Measurements from ENCODE around the gene UNC45A. TPM values are rescaled to one million over a fixed set of nuclear protein-coding genes. Genes with fewer than 3 reads are reported as not detected.

The UNC45A gene
- total RNA-seq, 1 donor from 2014 or later, result 70.9 TPM

GRCh38 chr15:90998737-90999136, 63.7 kb downstream of the UNC45A start:
- H3K27me3 Mint-ChIP-seq (ENCODE audit: low read depth), result no peaks in the 10 kb centered on the region
- H3K27ac Mint-ChIP-seq (ENCODE audit: unreplicated experiment), result no peak overlapping the region
- peaks cover 27% of the 10 kb centered on the region for H3K36me3 Mint-ChIP-seq (ENCODE audit: low read depth)
- DNase-seq (ENCODE audit: low spot score), result no peak
- TF ChIP-seq CTCF (IDR thresholded peaks at IDR 0.05), result no peak
- peaks cover 9% of the 10 kb centered on the region for H3K4me1 Mint-ChIP-seq (ENCODE audit: low read depth)
- H3K4me3 Mint-ChIP-seq (ENCODE audit: unreplicated experiment), result no peak overlapping the region
- no peaks in the 10 kb centered on the region for H3K9me3 Mint-ChIP-seq (ENCODE audit: low read depth)

GRCh38 chr15:91001209-91001608, 66.1 kb downstream of the UNC45A start:
- Mint-ChIP-seq H3K36me3 (ENCODE audit: low read depth) (peaks cover 30% of the 10 kb centered on the region), H3K27me3 (ENCODE audit: low read depth) (no peaks in the 10 kb centered on the region), H3K27ac (ENCODE audit: unreplicated experiment) (no peak overlapping the region), H3K9me3 (ENCODE audit: low read depth) (no peaks in the 10 kb centered on the region), H3K4me3 (ENCODE audit: unreplicated experiment) (no peak overlapping the region), H3K4me1 (ENCODE audit: low read depth) (no peaks in the 10 kb centered on the region)
- no peak for TF ChIP-seq CTCF (IDR thresholded peaks at IDR 0.05)
- no peak for DNase-seq (ENCODE audit: low spot score)

Other genes with a start within 250 kb of the UNC45A start
- 2.3 to 4.1 TPM (median 3.5 TPM) in 3 replicates for gene BLM, start 217.9 kb upstream of the UNC45A start, total RNA-seq
- gene FURIN, start 66.7 kb upstream of the UNC45A start, total RNA-seq, result 66.2 to 118 TPM (median 71.1 TPM) in 3 replicates
- gene FES, start 50.8 kb upstream of the UNC45A start, total RNA-seq, result 2.4 to 2.7 TPM (median 2.4 TPM) in 3 replicates
- gene MAN2A2, start 32.0 kb upstream of the UNC45A start, total RNA-seq, result 49.4 to 57.0 TPM (median 51.4 TPM) in 3 replicates
- gene HDDC3, start 2.7 kb upstream of the UNC45A start, total RNA-seq, result 10.5 to 12.2 TPM (median 10.8 TPM) in 3 replicates
- 13.2 to 14.3 TPM (median 14.2 TPM) in 3 replicates for gene RCCD1, start 19.6 kb downstream of the UNC45A start, total RNA-seq
- 29.6 to 41.7 TPM (median 32.5 TPM) in 3 replicates for gene PRC1, start 59.2 kb downstream of the UNC45A start, total RNA-seq
- 10.7 to 13.6 TPM (median 11.4 TPM) in 3 replicates for gene VPS33B, start 87.3 kb downstream of the UNC45A start, total RNA-seq
- gene SV2B, start 165.0 kb downstream of the UNC45A start, total RNA-seq, result not detected in 3 replicates